Lower leg skin (tissue), 3 donors: Measurements from ENCODE around the gene SECISBP2L.

ENCODE experiments used
- CTCF ChIP-seq, 3 donors: fragments of 450-650 bp; IDR thresholded peaks; one replicate each; pipeline ENCODE4 v1.5.1; 2016; ENCODE audit warnings: antibody characterized with exemption in 3 of 3, mild to moderate bottlenecking in 3 of 3, moderate library complexity in 2 of 3
- POLR2A ChIP-seq, 2 donors: fragments of 450-650 bp; IDR thresholded peaks; one replicate each; pipeline ENCODE4 v1.6.1; 2016 to 2017; ENCODE audit warnings: antibody characterized with exemption in 2 of 2, mild to moderate bottlenecking in 1 of 2, moderate library complexity in 1 of 2

- TF ChIP-seq CTCF (IDR thresholded peaks at IDR 0.05): no peak
- TF ChIP-seq POLR2A (IDR thresholded peaks at IDR 0.05): no peak
Measured at GRCh38 chr15:48946840-48947187, 99.4 kb downstream of the SECISBP2L start.
